DMS53 (cell line): Measurements from ENCODE around the gene NOL9.
A peak's percentile ranks its signal among the peaks of the same experiment; 100 is the strongest.

Experiments used
- DNase-seq: peaks from one replicate; lab custom pipeline; 2025; lab: John Stamatoyannopoulos, UW

Gene NOL9

DNA sequence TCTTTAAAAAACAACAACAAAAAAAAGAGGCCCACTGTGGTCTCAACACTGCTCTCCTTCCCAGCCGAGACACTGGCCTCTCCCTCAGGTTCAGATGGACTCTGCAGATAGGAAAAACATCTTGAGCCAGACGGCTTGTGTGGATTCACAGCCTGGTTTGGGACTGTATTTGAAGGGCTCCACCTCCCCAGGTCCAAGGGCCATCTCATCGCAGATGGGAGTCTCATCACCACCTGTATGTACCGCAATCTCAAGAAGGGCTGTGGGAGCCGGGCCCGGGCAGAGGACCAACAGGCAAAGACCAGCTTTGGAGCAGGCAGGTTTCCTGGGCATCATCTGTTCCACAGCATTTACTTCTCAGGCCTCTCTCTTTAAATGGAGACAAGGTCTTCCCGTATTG, 35.7 kb upstream of the NOL9 start:
- DNase-seq = no peak

DNA sequence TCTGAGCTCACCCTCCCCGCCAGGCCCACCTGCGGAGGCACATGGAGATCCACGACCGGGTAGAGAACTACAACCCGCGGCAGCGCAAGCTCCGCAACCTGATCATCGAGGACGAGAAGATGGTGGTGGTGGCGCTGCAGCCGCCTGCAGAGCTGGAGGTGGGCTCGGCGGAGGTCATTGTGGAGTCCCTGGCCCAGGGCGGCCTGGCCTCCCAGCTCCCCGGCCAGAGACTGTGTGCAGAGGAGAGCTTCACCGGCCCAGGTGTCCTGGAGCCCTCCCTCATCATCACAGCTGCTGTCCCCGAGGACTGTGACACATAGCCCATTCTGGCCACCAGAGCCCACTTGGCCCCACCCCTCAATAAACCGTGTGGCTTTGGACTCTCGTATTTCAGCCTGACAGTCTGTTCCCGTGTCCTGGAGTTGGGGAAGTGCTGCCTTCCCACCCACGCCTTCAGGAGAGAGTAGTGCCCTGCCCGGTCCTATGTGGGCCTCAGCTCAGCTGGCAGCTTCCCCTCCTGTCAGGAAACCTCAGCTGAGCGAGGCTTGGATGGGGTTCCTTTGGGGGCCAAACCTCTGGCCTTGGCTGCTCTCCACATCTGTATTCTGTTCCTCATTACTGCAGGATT, 34.7 kb upstream of the NOL9 start:
- DNase-seq = no peak

DNA sequence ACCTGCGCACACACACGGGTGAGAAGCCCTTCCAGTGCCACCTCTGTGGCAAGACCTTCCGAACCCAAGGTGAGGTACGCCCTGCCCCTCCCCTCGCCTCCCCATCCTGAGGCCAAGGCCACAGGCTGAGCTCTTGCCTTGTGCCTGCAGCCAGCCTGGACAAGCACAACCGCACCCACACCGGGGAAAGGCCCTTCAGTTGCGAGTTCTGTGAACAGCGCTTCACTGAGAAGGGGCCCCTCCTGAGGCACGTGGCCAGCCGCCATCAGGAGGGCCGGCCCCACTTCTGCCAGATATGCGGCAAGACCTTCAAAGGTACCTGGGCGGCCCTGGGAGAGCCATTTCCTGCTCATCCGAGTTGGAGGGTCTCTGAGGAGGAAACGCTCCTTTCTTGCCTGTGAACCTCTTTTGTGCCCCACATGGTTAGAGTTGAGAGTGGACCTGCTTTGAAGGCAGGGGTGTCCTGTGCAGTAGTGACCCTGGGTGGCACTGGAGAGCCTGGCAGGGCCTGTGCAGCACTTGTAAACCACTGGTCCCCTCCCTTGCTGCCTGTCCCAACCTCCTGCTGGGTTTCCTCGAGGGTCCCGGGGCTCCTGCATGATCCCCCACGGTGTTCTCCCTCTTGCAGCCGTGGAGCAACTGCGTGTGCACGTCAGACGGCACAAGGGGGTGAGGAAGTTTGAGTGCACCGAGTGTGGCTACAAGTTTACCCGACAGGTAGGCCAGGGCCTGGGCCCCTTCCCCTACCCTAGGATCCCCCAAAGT, 34.0 kb upstream of the NOL9 start:
- no peak for DNase-seq

DNA sequence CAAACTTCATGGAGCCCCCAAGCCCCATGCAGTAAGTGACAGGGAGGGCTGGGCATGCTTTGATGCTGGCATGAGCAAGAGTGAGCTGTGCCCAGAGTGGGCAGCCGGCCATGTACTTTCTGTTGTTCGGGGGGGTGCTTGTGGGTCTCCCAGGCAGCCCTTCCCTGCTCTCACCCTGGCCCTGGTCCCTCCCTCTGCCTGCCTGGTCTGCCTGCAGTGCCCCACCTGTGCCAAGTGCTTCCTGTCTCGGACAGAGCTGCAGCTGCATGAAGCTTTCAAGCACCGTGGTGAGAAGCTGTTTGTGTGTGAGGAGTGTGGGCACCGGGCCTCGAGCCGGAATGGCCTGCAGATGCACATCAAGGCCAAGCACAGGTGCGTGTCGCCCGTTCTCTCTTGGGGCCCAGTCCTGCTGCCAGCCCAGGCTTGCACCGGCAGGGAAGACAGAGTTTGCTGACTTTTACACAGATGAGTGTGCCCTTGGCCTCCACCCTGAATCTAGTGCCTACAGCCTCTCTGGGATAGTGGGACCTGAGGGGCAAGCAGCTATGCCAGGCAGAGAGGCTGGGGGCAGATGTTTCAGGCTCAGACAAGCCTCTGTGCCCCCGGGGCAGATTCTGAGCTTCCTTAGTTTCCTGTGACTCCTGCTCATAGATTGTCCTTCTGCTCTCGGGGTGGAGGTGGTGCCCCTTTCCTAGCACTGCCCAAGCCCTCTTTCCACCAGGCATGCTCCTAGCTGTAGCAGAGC, 33.1 kb upstream of the NOL9 start:
- DNase-seq = peak; percentile 81

DNA sequence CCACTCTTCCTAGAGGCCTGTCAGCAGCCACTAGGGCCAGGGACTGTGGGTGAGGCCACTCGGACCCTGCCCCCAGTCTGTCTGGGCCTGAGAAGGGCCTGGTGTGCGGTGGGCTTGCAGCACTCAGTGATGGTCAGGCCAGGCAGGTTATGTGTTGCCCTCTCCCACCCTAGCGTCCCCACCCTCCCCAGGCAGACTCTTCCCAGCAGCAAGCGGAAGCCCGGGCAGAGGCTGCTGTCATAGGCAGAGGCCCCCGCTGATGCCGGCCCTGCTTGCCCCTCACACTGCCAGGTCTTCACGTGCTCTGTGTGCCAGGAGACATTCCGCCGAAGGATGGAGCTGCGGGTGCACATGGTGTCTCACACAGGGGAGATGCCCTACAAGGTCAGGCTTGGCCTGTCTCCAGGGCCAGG, 32.1 kb upstream of the NOL9 start:
- DNase-seq = no peak

DNA sequence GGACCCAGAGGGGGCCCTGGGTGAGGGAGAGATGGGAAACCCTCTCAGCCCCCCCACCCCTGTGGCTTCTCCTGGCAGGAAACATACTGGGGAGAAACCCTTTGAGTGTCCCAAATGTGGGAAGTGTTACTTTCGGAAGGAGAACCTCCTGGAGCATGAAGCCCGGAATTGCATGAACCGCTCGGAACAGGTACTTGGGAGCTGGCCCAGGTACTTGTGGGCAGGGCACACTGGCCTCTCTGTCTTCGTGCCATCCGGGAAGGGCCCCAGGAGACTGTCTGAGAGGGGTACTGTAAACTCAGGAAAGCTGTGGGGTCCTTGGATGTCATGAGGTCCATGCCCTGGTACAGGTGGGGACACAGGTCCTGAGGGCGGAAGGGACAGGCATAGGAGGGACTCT, 31.5 kb upstream of the NOL9 start:
- no peak for DNase-seq

DNA sequence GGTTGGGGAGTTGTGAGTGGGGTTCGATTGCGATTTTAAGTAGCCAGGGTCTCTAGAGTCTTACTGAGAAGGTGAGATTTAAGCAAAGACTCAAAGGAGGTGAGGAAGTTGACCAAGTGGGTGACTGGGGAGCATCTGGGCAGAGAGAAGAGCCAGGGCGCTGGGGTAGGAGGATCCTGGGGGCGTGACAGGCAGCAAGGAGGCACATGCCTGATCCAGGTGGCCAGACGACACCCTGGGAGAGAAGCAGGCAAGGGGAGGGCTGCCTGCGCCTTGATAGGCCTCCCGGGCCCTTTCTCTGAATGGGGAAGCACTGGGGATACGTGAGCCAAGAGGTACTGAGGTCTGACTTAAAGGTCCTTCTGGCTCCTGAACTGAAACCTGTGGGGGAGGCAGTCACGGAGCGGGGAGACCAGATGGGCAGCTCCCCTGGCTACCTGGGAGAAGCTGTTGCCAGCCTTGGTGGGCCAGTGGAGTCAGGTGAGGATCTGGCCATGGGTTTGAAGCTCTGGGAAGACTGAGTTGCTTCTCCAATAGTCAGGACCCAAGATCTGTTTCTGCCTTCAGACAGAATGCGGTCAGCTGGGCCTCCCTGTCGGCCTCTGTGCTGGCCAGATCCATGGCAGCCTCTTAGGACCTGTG, 30.9 kb upstream of the NOL9 start:
- no peak for DNase-seq

DNA sequence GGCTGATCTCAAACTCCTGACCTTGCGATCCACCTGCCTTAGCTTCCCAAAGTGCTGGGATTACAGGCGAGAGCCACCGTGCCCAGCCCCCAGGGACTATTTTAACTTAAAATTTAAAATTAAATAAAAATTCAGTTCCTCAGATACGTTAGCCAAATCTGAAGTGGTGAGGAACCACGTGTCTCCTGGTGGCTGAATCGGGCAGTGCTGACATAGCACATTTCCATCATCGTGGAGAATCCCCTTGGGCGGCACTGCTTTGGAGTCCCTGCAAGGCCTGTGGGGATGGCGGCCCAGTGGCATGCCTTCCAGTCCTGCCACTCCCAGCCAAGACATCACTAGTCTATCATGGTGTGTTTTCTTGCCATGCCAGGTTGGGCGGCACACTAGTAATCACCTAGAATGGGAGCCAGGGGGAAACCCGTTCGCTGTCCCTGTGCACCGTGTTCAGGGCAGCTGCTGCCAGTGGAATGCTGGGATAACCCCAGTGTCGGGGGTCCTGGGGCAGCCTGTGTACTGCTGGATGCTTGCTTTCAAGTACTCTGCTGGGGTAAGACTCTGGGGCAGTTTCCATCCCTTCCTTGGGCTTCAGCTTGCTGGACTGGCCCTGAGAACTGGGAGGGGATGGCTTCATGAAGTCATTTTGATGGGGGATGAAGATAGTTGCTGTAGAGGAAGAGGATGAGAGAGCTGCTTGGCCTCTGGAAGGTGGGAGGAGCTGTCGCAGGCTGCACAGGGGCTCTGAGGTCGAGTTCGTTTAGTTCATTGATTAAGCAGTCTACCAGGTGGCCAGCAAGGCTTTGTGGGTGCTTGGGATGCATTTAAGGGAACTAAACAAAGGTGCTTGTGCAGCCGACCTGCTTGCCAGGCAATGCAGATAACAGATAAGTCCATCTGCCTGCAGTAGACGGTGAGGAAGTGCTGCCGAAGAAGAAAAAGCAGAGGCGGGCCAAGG, 30.1 kb upstream of the NOL9 start:
- DNase-seq = no peak

DNA sequence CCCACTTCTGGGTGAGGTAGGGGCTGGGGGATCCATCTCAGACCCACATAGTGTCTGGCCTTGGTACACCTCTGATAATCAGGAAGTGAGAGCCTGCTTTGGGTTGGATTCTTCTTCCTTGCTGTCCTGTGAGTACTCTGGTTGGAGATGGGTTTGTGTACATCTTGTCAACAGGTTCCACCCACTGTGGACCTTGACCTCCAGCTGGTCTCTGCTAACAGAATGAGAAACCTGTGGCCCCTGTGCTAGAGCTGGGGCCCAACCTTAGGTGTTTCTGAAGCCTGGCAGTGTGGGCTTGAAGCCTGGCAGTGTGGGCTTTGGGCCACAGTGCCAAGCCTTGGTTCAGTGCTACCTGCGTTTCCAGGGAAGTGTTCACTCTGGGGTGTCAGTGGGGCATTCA, 28.1 kb upstream of the NOL9 start:
- DNase-seq = peak; percentile 96

DNA sequence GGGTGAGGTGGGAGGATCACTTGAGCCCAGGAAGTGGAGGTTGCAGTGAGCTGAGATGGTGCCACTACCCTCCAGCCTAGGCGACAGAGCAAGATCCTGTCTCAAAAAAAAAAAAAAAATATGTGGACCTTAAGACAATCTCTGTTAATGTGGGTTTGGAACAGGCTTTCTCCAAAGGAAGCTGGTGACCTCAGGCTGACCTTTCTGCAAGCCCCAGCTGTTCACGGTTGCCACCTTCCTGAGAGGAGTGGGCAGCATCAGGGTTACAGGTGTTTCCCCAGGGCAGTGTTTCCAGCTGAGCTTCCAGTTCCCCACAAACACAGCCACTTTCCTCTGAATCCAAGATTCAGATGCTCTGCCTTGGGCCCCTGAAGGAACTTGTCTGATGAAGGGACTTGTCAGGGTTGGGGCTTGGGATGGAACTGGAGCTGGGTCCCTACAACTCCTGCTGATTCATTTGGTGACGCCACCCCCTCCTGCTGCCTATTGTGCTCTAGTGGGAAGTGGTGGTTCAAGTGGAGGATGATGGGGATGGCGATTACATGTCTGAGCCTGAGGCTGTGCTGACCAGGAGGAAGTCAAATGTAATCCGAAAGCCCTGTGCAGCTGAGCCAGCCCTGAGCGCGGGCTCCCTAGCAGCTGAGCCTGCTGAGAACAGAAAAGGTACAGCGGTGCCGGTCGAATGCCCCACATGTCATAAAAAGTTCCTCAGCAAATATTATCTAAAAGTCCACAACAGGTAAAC, 27.4 kb upstream of the NOL9 start:
- peak; percentile 89 for DNase-seq

DNA sequence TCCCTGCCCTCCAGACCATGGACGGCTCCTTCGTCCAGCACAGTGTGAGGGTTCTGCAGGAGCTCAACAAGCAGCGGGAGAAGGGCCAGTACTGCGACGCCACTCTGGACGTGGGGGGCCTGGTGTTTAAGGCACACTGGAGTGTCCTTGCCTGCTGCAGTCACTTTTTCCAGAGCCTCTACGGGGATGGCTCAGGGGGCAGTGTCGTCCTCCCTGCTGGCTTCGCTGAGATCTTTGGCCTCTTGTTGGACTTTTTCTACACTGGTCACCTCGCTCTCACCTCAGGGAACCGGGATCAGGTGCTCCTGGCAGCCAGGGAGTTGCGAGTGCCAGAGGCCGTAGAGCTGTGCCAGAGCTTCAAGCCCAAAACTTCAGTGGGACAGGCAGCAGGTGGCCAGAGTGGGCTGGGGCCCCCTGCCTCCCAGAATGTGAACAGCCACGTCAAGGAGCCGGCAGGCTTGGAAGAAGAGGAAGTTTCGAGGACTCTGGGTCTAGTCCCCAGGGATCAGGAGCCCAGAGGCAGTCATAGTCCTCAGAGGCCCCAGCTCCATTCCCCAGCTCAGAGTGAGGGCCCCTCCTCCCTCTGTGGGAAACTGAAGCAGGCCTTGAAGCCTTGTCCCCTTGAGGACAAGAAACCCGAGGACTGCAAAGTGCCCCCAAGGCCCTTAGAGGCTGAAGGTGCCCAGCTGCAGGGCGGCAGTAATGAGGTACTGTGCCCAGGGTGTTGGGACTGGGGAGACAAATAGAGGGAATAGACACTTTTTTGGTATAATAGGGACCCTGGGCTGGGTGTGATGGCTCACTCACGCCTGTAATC, 26.5 kb upstream of the NOL9 start:
- DNase-seq = peak; percentile 55

DNA sequence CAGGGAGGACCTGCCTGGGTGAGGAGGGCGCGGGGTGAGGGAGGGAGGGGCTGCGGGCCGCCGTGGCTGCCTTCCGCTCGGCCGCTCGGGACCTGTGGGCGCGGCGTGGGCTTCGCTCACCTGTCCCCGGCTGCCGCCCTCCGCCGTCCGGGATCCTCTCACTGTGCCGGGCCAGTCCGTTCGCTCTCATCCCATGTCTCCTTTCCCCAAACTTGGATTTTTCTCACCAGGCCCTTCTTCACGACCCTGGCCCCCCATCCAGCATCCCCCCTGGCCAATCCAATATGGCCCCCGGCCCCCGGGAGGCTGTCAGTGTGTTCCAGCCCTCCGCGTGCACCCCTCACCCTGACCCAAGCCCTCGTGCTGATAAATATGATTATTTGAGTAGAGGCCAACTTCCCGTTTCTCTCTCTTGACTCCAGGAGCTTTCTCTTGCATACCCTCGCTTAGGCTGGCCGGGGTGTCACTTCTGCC, 25.8 kb upstream of the NOL9 start:
- no peak for DNase-seq

DNA sequence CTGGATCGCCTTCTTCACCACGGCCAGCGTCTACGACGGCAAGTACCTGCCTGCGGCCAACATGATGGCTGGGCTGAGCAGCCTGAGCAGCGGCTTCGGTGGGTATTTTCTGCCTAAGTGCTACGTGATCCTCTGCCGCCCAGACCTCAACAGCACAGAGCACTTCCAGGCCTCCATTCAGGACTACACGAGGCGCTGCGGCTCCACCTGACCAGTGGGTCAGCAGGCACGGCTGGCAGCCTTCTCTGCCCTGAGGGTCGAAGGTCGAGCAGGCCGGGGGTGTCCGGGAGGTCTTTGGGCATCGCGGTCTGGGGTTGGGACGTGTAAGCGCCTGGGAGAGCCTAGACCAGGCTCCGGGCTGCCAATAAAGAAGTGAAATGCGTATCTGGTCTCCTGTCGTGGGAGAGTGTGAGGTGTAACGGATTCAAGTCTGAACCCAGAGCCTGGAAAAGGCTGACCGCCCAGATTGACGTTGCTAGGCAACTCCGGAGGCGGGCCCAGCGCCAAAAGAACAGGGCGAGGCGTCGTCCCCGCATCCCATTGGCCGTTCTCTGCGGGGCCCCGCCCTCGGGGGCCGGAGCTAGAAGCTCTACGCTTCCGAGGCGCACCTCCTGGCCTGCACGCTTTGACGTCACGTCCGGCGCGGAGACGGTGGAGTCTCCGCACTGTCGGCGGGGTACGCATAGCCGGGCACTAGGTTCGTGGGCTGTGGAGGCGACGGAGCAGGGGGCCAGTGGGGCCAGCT, 25.2 kb upstream of the NOL9 start, which contains the start of gene ZBTB48:
ZBTB48 (plus strand) TSS at position 621 of the 745 bp plus-strand sequence. CDS start 616 bp downstream, outside the sequence.
- peak; percentile 99 for DNase-seq

DNA sequence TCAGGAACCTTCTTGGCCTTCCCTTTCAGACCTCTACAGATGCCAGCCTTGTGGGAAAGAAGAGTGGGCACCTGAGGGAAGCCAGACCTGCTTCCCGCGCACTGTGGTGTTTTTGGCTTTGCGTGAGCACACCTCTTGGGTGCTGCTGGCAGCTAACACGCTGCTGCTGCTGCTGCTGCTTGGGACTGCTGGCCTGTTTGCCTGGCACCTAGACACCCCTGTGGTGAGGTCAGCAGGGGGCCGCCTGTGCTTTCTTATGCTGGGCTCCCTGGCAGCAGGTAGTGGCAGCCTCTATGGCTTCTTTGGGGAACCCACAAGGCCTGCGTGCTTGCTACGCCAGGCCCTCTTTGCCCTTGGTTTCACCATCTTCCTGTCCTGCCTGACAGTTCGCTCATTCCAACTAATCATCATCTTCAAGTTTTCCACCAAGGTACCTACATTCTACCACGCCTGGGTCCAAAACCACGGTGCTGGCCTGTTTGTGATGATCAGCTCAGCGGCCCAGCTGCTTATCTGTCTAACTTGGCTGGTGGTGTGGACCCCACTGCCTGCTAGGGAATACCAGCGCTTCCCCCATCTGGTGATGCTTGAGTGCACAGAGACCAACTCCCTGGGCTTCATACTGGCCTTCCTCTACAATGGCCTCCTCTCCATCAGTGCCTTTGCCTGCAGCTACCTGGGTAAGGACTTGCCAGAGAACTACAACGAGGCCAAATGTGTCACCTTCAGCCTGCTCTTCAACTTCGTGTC, 24.5 kb upstream of the NOL9 start:
- no peak for DNase-seq

DNA sequence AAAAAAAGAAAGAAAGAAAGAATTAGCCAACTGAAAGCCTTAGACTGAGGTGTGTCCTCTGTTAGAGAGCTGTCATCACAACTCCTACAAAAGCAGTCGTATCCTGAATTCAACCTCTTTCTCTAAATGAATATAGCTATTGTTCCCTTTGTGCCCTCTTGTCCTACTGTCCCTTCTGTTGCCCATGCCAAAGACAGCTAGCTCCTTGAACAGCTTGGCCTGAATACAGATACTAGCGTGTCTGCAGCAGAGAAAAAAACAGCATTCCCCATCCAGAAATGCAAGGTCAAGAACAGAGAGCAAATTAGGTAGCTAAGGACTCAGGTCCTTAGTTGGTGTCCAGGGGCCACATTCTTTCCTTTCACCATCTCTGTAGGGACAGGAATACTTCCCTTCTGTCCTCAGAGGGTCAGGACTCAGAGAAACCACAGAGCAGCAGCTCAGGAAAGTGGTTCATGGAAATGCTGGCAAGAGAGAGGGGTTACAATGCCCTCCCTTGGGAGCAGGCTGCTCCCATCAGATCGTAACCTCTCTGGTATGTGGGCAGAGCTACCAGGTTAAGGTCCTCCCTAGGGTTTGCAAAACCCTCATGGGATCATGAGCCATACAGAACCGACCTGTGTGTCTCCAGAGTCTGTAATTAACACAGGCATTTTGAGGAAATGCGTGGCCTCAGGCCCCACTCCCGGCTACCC, 23.7 kb upstream of the NOL9 start:
- no peak for DNase-seq

DNA sequence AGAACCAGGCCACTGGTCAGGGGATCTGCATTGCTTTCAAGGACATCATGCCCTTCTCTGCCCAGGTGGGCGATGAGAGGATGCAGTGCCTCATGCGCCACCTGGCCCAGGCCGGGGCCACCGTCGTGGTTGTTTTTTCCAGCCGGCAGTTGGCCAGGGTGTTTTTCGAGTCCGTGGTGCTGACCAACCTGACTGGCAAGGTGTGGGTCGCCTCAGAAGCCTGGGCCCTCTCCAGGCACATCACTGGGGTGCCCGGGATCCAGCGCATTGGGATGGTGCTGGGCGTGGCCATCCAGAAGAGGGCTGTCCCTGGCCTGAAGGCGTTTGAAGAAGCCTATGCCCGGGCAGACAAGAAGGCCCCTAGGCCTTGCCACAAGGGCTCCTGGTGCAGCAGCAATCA, 20.5 kb upstream of the NOL9 start:
- no peak for DNase-seq

DNA sequence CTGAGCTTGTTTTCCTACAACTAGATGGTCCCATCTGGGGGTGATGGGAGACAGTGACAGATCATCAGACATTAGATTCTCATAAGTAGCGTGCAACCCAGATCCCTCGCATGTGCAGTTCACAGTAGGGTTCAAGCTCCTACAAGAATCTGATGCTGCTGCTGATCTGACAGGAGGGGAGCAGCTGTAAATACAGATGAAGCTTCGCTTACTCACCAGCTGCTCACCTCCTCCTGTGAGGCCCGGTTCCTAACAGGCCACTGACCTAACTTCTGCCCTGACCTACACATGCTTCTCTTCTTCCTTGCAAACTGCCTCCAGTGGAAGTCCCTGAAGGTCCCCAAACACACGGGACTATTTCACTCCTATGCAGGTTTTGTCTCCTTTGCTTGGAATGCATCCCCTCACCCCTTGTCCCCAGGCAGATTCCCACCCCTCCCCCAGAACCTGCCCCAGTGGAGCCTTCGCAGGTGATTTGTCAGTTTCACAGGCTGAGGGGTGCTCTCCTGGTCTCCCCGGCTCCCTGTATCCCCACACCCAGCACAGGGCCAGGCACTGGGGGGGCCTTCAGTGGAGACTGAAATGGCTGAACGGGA, 19.8 kb upstream of the NOL9 start:
- no peak for DNase-seq
